Calu3 (cell line): ENCODE results near the gene UMAD1. TPM values are rescaled to one million over a fixed set of nuclear protein-coding genes. Genes with fewer than 3 reads are reported as not detected.

Experiments used
- BruUV-seq: library from RNA; stranded (reverse); fragments of 400-500 nt; replicated peaks from 2 replicates; lab custom pipeline; 2021; lab: Mats Ljungman, UMichigan
- CTCF ChIA-PET: fragments of 300-600 bp; sonication (Branson Sonifier 250); formaldehyde crosslinking; loops from one replicate; lab custom pipeline; 2022; ENCODE audit warnings: antibody characterized with exemption; lab: Charles Lee
- DNase-seq: peaks from one replicate; pipeline ENCODE4 v3.0.0; 2022
- H3K27ac Mint-ChIP-seq: one replicate; pipeline ENCODE4 v1.8.0; 2022; ENCODE audit warnings: mixed read lengths; ENCODE audit not compliant: unreplicated experiment
- H3K27me3 Mint-ChIP-seq: one replicate; pipeline ENCODE4 v1.8.0; 2022; ENCODE audit warnings: mixed read lengths; ENCODE audit not compliant: unreplicated experiment
- H3K36me3 Mint-ChIP-seq: one replicate; pipeline ENCODE4 v1.8.0; 2022; ENCODE audit warnings: mild to moderate bottlenecking, moderate library complexity, mixed read lengths; ENCODE audit not compliant: insufficient read depth, unreplicated experiment
- H3K4me1 Mint-ChIP-seq: one replicate; pipeline ENCODE4 v1.8.0; 2022; ENCODE audit warnings: mild to moderate bottlenecking, low read depth, mixed read lengths; ENCODE audit not compliant: unreplicated experiment
- H3K4me3 Mint-ChIP-seq: one replicate; pipeline ENCODE4 v1.8.0; 2022; ENCODE audit warnings: mild to moderate bottlenecking, low read depth, moderate library complexity, mixed read lengths; ENCODE audit not compliant: unreplicated experiment
- H3K9me3 Mint-ChIP-seq: one replicate; pipeline ENCODE4 v1.8.0; 2022; ENCODE audit warnings: low read depth, mixed read lengths; ENCODE audit not compliant: unreplicated experiment
- intact Hi-C: fragments of 100-400 bp; cut with micrococcal nuclease; formaldehyde crosslinking; loops from one replicate; pipeline ENCODE4 v1.10.0; 2022; ENCODE audit not compliant: unreplicated experiment
- total RNA-seq: library from RNA; stranded (reverse); gene quantifications from 2 replicates; pipeline ENCODE4 v1.2.3, GENCODE V29; 2022
- TF ChIP-seq, protein P1 (sequence below): fragments of 200-600 bp; IDR thresholded peaks from one replicate; pipeline ENCODE4 v1.8.0; 2022; ENCODE audit warnings: antibody characterized with exemption; ENCODE audit not compliant: unreplicated experiment

UMAD1 gene
- total RNA-seq, 1 experiment from 2014 or later: 25.2 TPM

- intact Hi-C loops: no loop called here
- no peak overlapping the region for H3K4me3 Mint-ChIP-seq
- CTCF ChIA-PET: interaction anchor here (1.4 kb wide), 1 partner anchor 89 kb away, joined by 3 read pairs; no protein-coding TSS in a partner anchor
- no peak for DNase-seq
- H3K27ac Mint-ChIP-seq: no peak overlapping the region
- TF ChIP-seq, protein P1, sequence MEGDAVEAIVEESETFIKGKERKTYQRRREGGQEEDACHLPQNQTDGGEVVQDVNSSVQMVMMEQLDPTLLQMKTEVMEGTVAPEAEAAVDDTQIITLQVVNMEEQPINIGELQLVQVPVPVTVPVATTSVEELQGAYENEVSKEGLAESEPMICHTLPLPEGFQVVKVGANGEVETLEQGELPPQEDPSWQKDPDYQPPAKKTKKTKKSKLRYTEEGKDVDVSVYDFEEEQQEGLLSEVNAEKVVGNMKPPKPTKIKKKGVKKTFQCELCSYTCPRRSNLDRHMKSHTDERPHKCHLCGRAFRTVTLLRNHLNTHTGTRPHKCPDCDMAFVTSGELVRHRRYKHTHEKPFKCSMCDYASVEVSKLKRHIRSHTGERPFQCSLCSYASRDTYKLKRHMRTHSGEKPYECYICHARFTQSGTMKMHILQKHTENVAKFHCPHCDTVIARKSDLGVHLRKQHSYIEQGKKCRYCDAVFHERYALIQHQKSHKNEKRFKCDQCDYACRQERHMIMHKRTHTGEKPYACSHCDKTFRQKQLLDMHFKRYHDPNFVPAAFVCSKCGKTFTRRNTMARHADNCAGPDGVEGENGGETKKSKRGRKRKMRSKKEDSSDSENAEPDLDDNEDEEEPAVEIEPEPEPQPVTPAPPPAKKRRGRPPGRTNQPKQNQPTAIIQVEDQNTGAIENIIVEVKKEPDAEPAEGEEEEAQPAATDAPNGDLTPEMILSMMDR: no peak
- H3K9me3 Mint-ChIP-seq: no peaks in the 10 kb centered on the region
- no peaks in the 10 kb centered on the region for H3K36me3 Mint-ChIP-seq
- peaks cover 20% of the 10 kb centered on the region for H3K4me1 Mint-ChIP-seq
- BruUV-seq: no TSS peak
- H3K27me3 Mint-ChIP-seq: no peaks in the 10 kb centered on the region
Observed at GRCh38 chr7:7769710-7770627, 129.4 kb downstream of the UMAD1 start.

GRCh38 chr7:7771452-7771851 lies 130.9 kb downstream of the UMAD1 start:
- TF ChIP-seq, protein P1: no peak
- no peaks in the 10 kb centered on the region for H3K9me3 Mint-ChIP-seq
- H3K4me3 Mint-ChIP-seq: no peak overlapping the region
- H3K36me3 Mint-ChIP-seq: no peaks in the 10 kb centered on the region
- BruUV-seq: no TSS peak
- intact Hi-C loops: no loop called here
- H3K4me1 Mint-ChIP-seq: peaks cover 14% of the 10 kb centered on the region
- no peaks in the 10 kb centered on the region for H3K27me3 Mint-ChIP-seq
- no peak overlapping the region for H3K27ac Mint-ChIP-seq
- no peak for DNase-seq
- CTCF ChIA-PET: no interaction called here

- Mint-ChIP-seq H3K27ac (no peak overlapping the region), H3K27me3 (no peaks in the 10 kb centered on the region), H3K4me1 (peaks cover 14% of the 10 kb centered on the region), H3K36me3 (no peaks in the 10 kb centered on the region), H3K9me3 (no peaks in the 10 kb centered on the region), H3K4me3 (no peak overlapping the region)
- TF ChIP-seq, protein P1: no peak
- CTCF ChIA-PET: no interaction called here
- no peak for DNase-seq
- intact Hi-C loops: no loop called here
- BruUV-seq: no TSS peak
Observed at GRCh38 chr7:7772397-7772821, 131.9 kb downstream of the UMAD1 start.

DNA sequence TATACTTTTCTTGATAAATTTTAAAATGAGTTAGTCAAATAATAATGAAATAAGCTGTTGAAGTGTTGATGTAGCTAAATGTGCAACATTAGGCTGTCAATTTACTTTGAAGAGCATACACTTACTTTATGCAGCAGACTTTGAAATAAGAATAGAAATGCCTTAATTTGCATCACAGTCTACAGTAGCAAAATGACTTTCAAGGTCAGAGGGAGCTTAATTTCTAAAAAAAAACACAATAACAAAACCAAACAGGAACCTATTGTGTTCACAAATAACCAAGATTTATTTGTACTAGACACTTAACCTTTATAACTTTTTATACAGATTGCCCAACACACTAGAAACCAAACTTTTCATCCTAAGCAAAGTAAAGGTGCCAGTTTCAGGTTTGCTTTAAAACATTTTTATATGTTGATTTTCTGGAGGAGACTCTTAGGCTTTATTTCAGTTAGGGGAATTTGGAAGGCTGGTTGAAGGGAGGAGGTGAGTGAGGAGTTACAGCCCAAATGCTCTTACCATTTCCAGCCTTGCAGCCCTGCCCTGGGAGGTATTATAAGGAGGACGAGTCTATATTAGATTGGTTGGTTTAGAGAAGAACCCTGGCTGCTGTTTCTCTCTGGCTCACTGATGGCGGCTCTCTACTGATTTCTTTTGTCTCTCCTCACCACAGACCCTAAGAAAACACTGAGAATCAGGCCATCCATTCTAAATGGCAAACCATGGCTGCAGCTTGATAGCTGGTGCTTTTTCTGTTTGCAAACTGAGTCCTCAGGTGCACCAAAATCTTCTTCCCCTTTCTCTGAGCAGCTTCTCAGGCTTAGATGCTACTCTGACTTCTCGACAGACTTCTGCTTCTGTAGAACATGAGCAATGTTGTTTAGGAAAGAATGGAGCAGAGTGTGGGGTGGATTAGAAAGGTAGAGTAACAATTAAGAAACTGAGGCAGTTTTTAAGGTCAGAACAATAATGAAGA lies 133.1 kb downstream of the UMAD1 start:
- Mint-ChIP-seq H3K36me3 (no peaks in the 10 kb centered on the region), H3K4me3 (no peak overlapping the region), H3K9me3 (no peaks in the 10 kb centered on the region), H3K27me3 (no peaks in the 10 kb centered on the region), H3K27ac (no peak overlapping the region), H3K4me1 (peaks cover 14% of the 10 kb centered on the region)
- no TSS peak for BruUV-seq
- DNase-seq: no peak
- intact Hi-C loops: no loop called here
- TF ChIP-seq, protein P1: no peak
- CTCF ChIA-PET: no interaction called here
